Erythroblast (primary cell): ENCODE measurements around the gene ANKRD33B.

Experiments
- GATA1 ChIP-seq: IDR thresholded peaks from 2 replicates; pipeline ENCODE4 v1.6.1; 2011; ENCODE audit warnings: low read depth, mild to moderate bottlenecking, control low read depth, low read length, moderate library complexity
- POLR2A ChIP-seq: IDR thresholded peaks from 2 replicates; pipeline ENCODE4 v1.6.1; 2011; ENCODE audit warnings: mild to moderate bottlenecking, low read length

- TF ChIP-seq POLR2A = no peak
- TF ChIP-seq GATA1 = no peak
Observed at GRCh38 chr5:10635257-10635866, 71.5 kb downstream of the ANKRD33B start.
